ENCODE results near the gene CPSF3.

CPSF3 gene

GRCh38 chr2:9428965-9429577 is 5.6 kb downstream of the CPSF3 start (continued):
- TF ChIP-seq ZNF677 (tag by site-specific recombination; IDR thresholded peaks at IDR 0.05) = no peak
- TF ChIP-seq ZNF404 (tag by site-specific recombination; IDR thresholded peaks at IDR 0.05) = no peak
- no peak for TF ChIP-seq ZNF530 (tag by site-specific recombination; IDR thresholded peaks at IDR 0.05; ENCODE audit: low read depth)
- TF ChIP-seq ZBTB21 (tag by site-specific recombination; IDR thresholded peaks at IDR 0.05) = no peak
- no peak for TF ChIP-seq ZNF623 (tag by site-specific recombination; IDR thresholded peaks at IDR 0.05)
- TF ChIP-seq ZIC2 (tag by site-specific recombination; IDR thresholded peaks at IDR 0.05) = no peak

- Histone ChIP-seq H3K4me1 (ENCODE audit: control insufficient read depth, insufficient read depth, low read length) (no peaks in the 10 kb centered on the region), H3K4me3 (ENCODE audit: low read depth, low read length) (no peak overlapping the region), H3K36me3 (ENCODE audit: control insufficient read depth in 2 of 2, insufficient read depth in 1 of 2, low read length in 2 of 2) (peaks cover 61 to 72% of the 10 kb centered on the region in 2 experiments), H3K9me3 (ENCODE audit: control insufficient read depth, insufficient read depth, low read depth, low read length) (no peaks in the 10 kb centered on the region), H3K27ac (ENCODE audit: extremely low read depth, low read depth, low read length) (no peak overlapping the region)
- CTCF ChIA-PET = no interaction called here
- TF ChIP-seq ZBTB49 (tag by site-specific recombination; IDR thresholded peaks at IDR 0.05; ENCODE audit: low read depth) (no peak), ZNF521 (tag by site-specific recombination; IDR thresholded peaks at IDR 0.05) (no peak), ZNF777 (tag by site-specific recombination; IDR thresholded peaks at IDR 0.05; ENCODE audit: borderline replicate concordance) (no peak), BCL11B (tag by site-specific recombination; IDR thresholded peaks at IDR 0.05; ENCODE audit: low read depth) (no peak), SALL2 (tag by site-specific recombination; IDR thresholded peaks at IDR 0.05; ENCODE audit: borderline replicate concordance) (no peak), ZNF555 (tag by site-specific recombination; conservative IDR thresholded peaks at IDR 0.05) (no peak), ZNF138 (tag by site-specific recombination; IDR thresholded peaks at IDR 0.05; ENCODE audit: borderline replicate concordance) (no peak), ZXDB (tag by site-specific recombination; IDR thresholded peaks at IDR 0.05) (no peak), ZNF518A (tag by site-specific recombination; conservative IDR thresholded peaks at IDR 0.05; ENCODE audit: low read depth) (no peak), ZNF140 (tag by site-specific recombination; IDR thresholded peaks at IDR 0.05) (no peak)
- POLR2A ChIA-PET = no interaction called here
Measured at GRCh38 chr2:9430316-9431293, 7.2 kb downstream of the CPSF3 start.
